Brain microvascular endothelial cell (primary cell): ENCODE data around the gene GPT2.
"Not testable (repeated sequence)": the region's sequence is repeated elsewhere in the genome, so short reads cannot be mapped to it uniquely, and the experiment has no call there.

Experiments
- DNase-seq: peaks from one replicate; pipeline ENCODE4 v3.0.0-alpha.2; 2020
- H3K27ac ChIP-seq: fragments of 250-450 bp; sonication (Bioruptor Pico); 2 replicates; pipeline ENCODE4 v1.5.1; 2020; ENCODE audit warnings: mild to moderate bottlenecking, moderate library complexity
- H3K27me3 ChIP-seq: fragments of 250-450 bp; sonication (Bioruptor Pico); replicated peaks from 2 replicates; pipeline ENCODE4 v1.5.1; 2020; ENCODE audit warnings: mild to moderate bottlenecking
- H3K36me3 ChIP-seq: fragments of 250-450 bp; sonication (Bioruptor Pico); replicated peaks from 2 replicates; pipeline ENCODE4 v1.5.1; 2020; ENCODE audit warnings: mild to moderate bottlenecking
- H3K4me3 ChIP-seq: 2 replicates; pipeline ENCODE4 v1.5.1; 2011; ENCODE audit warnings: low read depth, mild to moderate bottlenecking, control low read depth, low read length, moderate library complexity
- CTCF ChIP-seq: IDR thresholded peaks from 2 replicates; pipeline ENCODE4 v1.5.1; 2011; ENCODE audit warnings: low read depth, mild to moderate bottlenecking, moderate library complexity, low read length, control low read depth, inconsistent platforms; ENCODE audit errors: missing control alignments
- in situ Hi-C: cut with HindIII; loops from 2 replicates; pipeline ENCODE4 v1.10.0; 2017; ENCODE audit warnings: low sequenced_read_pairs, low pct_ligation_motif_present

Gene GPT2

GRCh38 chr16:46862555-46863447 lies 21.4 kb upstream of the GPT2 start:
- no peaks in the 10 kb centered on the region for H3K36me3 ChIP-seq
- no peak overlapping the region for H3K4me3 ChIP-seq
- in situ Hi-C loops, result no loop called here
- DNase-seq, result no peak
- no peak for TF ChIP-seq CTCF
- no peaks in the 10 kb centered on the region for H3K27me3 ChIP-seq
- H3K27ac ChIP-seq, result no peak overlapping the region

- H3K36me3 ChIP-seq, result no peaks in the 10 kb centered on the region
- in situ Hi-C loops, result no loop called here
- DNase-seq, result no peak
- H3K27me3 ChIP-seq, result no peaks in the 10 kb centered on the region
- no peak overlapping the region for H3K4me3 ChIP-seq
- H3K27ac ChIP-seq, result no peak overlapping the region
- TF ChIP-seq CTCF, result no peak
These were observed 17.9 kb upstream of the GPT2 start for GRCh38 chr16:46866286-46866685.

GRCh38 chr16:46867486-46867885 lies 16.7 kb upstream of the GPT2 start:
- H3K36me3 ChIP-seq, DNase-seq, H3K4me3 ChIP-seq, H3K27me3 ChIP-seq, in situ Hi-C loops, H3K27ac ChIP-seq: not testable (repeated sequence)

GRCh38 chr16:46868891-46869290 lies 15.3 kb upstream of the GPT2 start:
- H3K27ac ChIP-seq, H3K36me3 ChIP-seq, H3K4me3 ChIP-seq, DNase-seq, in situ Hi-C loops, H3K27me3 ChIP-seq: not testable (repeated sequence)

GRCh38 chr16:46871597-46871996 lies 12.6 kb upstream of the GPT2 start:
- Histone ChIP-seq H3K27ac (no peak overlapping the region), H3K4me3 (no peak overlapping the region), H3K36me3 (no peaks in the 10 kb centered on the region), H3K27me3 (no peaks in the 10 kb centered on the region)
- no peak for TF ChIP-seq CTCF
- no peak for DNase-seq
- in situ Hi-C loops, result no loop called here

- H3K27me3 ChIP-seq, result no peaks in the 10 kb centered on the region
- no peaks in the 10 kb centered on the region for H3K36me3 ChIP-seq
- DNase-seq, result no peak
- H3K4me3 ChIP-seq, result no peak overlapping the region
- in situ Hi-C loops, result no loop called here
- H3K27ac ChIP-seq, result no peak overlapping the region
- no peak for TF ChIP-seq CTCF
These were observed 11.0 kb upstream of the GPT2 start for GRCh38 chr16:46873201-46873600.

GRCh38 chr16:46875243-46875642 lies 8.9 kb upstream of the GPT2 start:
- no peak overlapping the region for H3K27ac ChIP-seq
- no peak for DNase-seq
- no peak for TF ChIP-seq CTCF
- no peaks in the 10 kb centered on the region for H3K36me3 ChIP-seq
- H3K27me3 ChIP-seq, result no peaks in the 10 kb centered on the region
- H3K4me3 ChIP-seq, result no peak overlapping the region
- in situ Hi-C loops, result no loop called here
